A549 (cell line): ENCODE measurements around the gene SHMT2. TPM values are rescaled to one million over a fixed set of nuclear protein-coding genes. Genes with fewer than 3 reads are reported as not detected.

ENCODE experiments used
- ATAC-seq, 2 experiments: fragments of 200-7000 bp in 1 of 2; fragments of >200 bp in 1 of 2; cut with Nextera tagmentation in 1 of 2; cut with Tn5 transposase in 1 of 2; 3 replicates each; pipeline versions ENCODE4 v1.8.0 to v1.9.1; 2018 to 2020; ENCODE audit warnings: mild to moderate bottlenecking in 1 of 2, moderate library complexity in 1 of 2
- CTCF ChIA-PET: fragments of 300-600 bp; sonication (Branson Sonifier 250); formaldehyde crosslinking; extraction: SDS; loops from one replicate; lab custom pipeline; 2021; ENCODE audit warnings: antibody characterized with exemption, inconsistent platforms; lab: Yijun Ruan, JAX
- POLR2A ChIA-PET: fragments of 350-600 bp; formaldehyde crosslinking; extraction: SDS; loops from one replicate; lab custom pipeline; 2021; ENCODE audit warnings: antibody characterized with exemption, inconsistent platforms; lab: Yijun Ruan, JAX
- DNase-seq, 2 experiments: peaks; one replicate each; pipeline versions ENCODE4 v3.0.0 to v3.0.0-alpha.2; 2011 to 2016; ENCODE audit warnings: low read depth in 1 of 2, low spot score in 1 of 2
- FAIRE-seq: peaks from 2 replicates; lab custom pipeline; 2011; peaks lifted over from hg19 to GRCh38; lab: Jason Lieb, UNC
- H3K27ac ChIP-seq, 2 experiments: fragments of >200 bp; sonication (Bioruptor Twin); formaldehyde crosslinking; 3 replicates each; pipeline ENCODE4 v1.5.1; 2016 to 2017
- H3K4me1 ChIP-seq: fragments of >200 bp; sonication (Bioruptor Twin); formaldehyde crosslinking; 3 replicates; pipeline ENCODE4 v1.6.1; 2016
- H3K4me2 ChIP-seq: fragments of >200 bp; sonication (Bioruptor Twin); formaldehyde crosslinking; 3 replicates; pipeline ENCODE4 v1.6.1; 2016
- H3K4me3 ChIP-seq: fragments of >200 bp; sonication (Bioruptor Twin); formaldehyde crosslinking; 3 replicates; pipeline ENCODE4 v1.5.1; 2016
- H3K9me3 ChIP-seq: fragments of >200 bp; sonication (Bioruptor Twin); formaldehyde crosslinking; 3 replicates; pipeline ENCODE4 v1.6.1; 2016
- CBX8 ChIP-seq: fragments of 200-600 bp; sonication (generic); IDR thresholded peaks from 2 replicates; pipeline ENCODE4 v1.6.1; 2016
- CHD4 ChIP-seq: fragments of 200-600 bp; sonication (generic); IDR thresholded peaks from 2 replicates; pipeline ENCODE4 v1.6.1; 2016; ENCODE audit warnings: antibody characterized with exemption, mild to moderate bottlenecking, borderline replicate concordance
- EHMT2 ChIP-seq: fragments of 200-600 bp; sonication (generic); IDR thresholded peaks from 2 replicates; pipeline ENCODE4 v1.6.1; 2016; ENCODE audit warnings: antibody characterized with exemption, low read depth, mild to moderate bottlenecking, moderate library complexity
- FOSL2 ChIP-seq, 2 experiments: fragments of 450-650 bp in 1 of 2; fragments of >200 bp in 1 of 2; sonication (Bioruptor Twin) in 1 of 2; formaldehyde crosslinking; IDR thresholded peaks; 2 replicates each; pipeline versions ENCODE4 v1.5.0 to v1.6.1; 2016 to 2020; ENCODE audit warnings: mild to moderate bottlenecking in 1 of 2, moderate library complexity in 1 of 2
- HDAC2 ChIP-seq: fragments of 200-600 bp; sonication (generic); IDR thresholded peaks from 2 replicates; pipeline ENCODE4 v1.6.1; 2016
- HOXA7 ChIP-seq: fragments of 250-450 bp; sonication (Bioruptor Pico); IDR thresholded peaks from 2 replicates; pipeline ENCODE4 v1.5.0; 2020; ENCODE audit warnings: mild to moderate bottlenecking, moderate library complexity
- HOXB13 ChIP-seq: fragments of 250-450 bp; sonication (Bioruptor Pico); IDR thresholded peaks from 2 replicates; pipeline ENCODE4 v1.5.0; 2020; ENCODE audit warnings: low read depth, mild to moderate bottlenecking, moderate library complexity
- KDM1A ChIP-seq: fragments of 200-600 bp; sonication (generic); IDR thresholded peaks from 2 replicates; pipeline ENCODE4 v1.6.1; 2016; ENCODE audit warnings: low read depth, mild to moderate bottlenecking
- NFE2L2 ChIP-seq: fragments of 150-350 bp; conservative IDR thresholded peaks from 2 replicates; pipeline ENCODE4 v1.6.1; 2014; ENCODE audit warnings: low read length
- POLR2A ChIP-seq: IDR thresholded peaks from 2 replicates; pipeline ENCODE4 v1.6.1; 2012; ENCODE audit warnings: mild to moderate bottlenecking, low read length
- POLR2AphosphoS2 ChIP-seq: conservative IDR thresholded peaks from 2 replicates; pipeline ENCODE4 v1.6.1; 2012; ENCODE audit warnings: low read length, improper control_type of control experiment, inconsistent platforms
- RARB ChIP-seq: fragments of 250-450 bp; sonication (Bioruptor Pico); IDR thresholded peaks from 2 replicates; pipeline ENCODE4 v1.8.0; 2021; ENCODE audit warnings: mild to moderate bottlenecking, moderate library complexity
- SREBF2 ChIP-seq: fragments of 450-650 bp; IDR thresholded peaks from 2 replicates; pipeline ENCODE4 v1.6.1; 2014; ENCODE audit warnings: mild to moderate bottlenecking, moderate library complexity
- ZC3H11A ChIP-seq: fragments of 450-650 bp; IDR thresholded peaks from 2 replicates; pipeline ENCODE4 v1.6.1; 2014; ENCODE audit warnings: antibody characterized with exemption, mild to moderate bottlenecking
- ZFP36 ChIP-seq: fragments of 450-650 bp; IDR thresholded peaks from 2 replicates; pipeline ENCODE4 v1.6.1; 2014; ENCODE audit warnings: borderline replicate concordance; ENCODE audit not compliant: partially characterized antibody
- ZNF302 ChIP-seq: fragments of 250-450 bp; sonication (Bioruptor Pico); IDR thresholded peaks from 2 replicates; pipeline ENCODE4 v1.9.0; 2021; ENCODE audit warnings: inconsistent platforms, mild to moderate bottlenecking, moderate library complexity
- WGBS: methylation state at CpG from one replicate; pipeline ENCODE4 v1.1.6; 2017; ENCODE audit errors: missing lambda C conversion rate; 5-methylcytosine and 5-hydroxymethylcytosine counted together
- polyA plus RNA-seq, 4 experiments: library from polyadenylated mRNA; depleted of rRNA in 3 of 4; stranded (reverse); fragments of >200 nt; fragmentation: RNase III in 1 of 4; extraction: RNeasy Plus Mini Kit Qiagen cat#74134 plus additional on column Dnase treatment in 1 of 4; gene quantifications; 2 replicates in 3 of 4; 3 replicates in 1 of 4; pipeline ENCODE4 v1.2.3, GENCODE V29; 2011 to 2017
- TF ChIP-seq, protein P1 (sequence below): fragments of 250-450 bp; sonication (Bioruptor Pico); IDR thresholded peaks from 2 replicates; pipeline ENCODE4 v1.5.0; 2020; ENCODE audit warnings: low read depth, mild to moderate bottlenecking, moderate library complexity
- TF ChIP-seq, protein P2 (sequence below): fragments of 150-350 bp; IDR thresholded peaks from 2 replicates; pipeline ENCODE4 v1.6.1; 2014; ENCODE audit warnings: low read depth, mild to moderate bottlenecking, low read length
- TF ChIP-seq, protein P3 (sequence below): fragments of >200 bp; sonication (Bioruptor Twin); formaldehyde crosslinking; IDR thresholded peaks from 3 replicates; pipeline ENCODE4 v1.5.1; 2016
- TF ChIP-seq, protein P4 (sequence below): fragments of 450-650 bp; IDR thresholded peaks from 2 replicates; pipeline ENCODE4 v1.6.1; 2014; ENCODE audit warnings: antibody characterized with exemption
- TF ChIP-seq, protein P5 (sequence below): IDR thresholded peaks from 2 replicates; pipeline ENCODE4 v1.6.1; 2012; ENCODE audit warnings: low read depth, borderline replicate concordance
- TF ChIP-seq, protein P6 (sequence below): IDR thresholded peaks from 2 replicates; pipeline ENCODE4 v1.6.1; 2012
- TF ChIP-seq, protein P7 (sequence below): fragments of >200 bp; sonication (Bioruptor Twin); formaldehyde crosslinking; IDR thresholded peaks from 3 replicates; pipeline ENCODE4 v1.6.1; 2016

SHMT2 gene
- polyA plus RNA-seq, 2 of the 4 experiments (the other 2 are of a cell fraction), result 113 to 156 TPM

DNA sequence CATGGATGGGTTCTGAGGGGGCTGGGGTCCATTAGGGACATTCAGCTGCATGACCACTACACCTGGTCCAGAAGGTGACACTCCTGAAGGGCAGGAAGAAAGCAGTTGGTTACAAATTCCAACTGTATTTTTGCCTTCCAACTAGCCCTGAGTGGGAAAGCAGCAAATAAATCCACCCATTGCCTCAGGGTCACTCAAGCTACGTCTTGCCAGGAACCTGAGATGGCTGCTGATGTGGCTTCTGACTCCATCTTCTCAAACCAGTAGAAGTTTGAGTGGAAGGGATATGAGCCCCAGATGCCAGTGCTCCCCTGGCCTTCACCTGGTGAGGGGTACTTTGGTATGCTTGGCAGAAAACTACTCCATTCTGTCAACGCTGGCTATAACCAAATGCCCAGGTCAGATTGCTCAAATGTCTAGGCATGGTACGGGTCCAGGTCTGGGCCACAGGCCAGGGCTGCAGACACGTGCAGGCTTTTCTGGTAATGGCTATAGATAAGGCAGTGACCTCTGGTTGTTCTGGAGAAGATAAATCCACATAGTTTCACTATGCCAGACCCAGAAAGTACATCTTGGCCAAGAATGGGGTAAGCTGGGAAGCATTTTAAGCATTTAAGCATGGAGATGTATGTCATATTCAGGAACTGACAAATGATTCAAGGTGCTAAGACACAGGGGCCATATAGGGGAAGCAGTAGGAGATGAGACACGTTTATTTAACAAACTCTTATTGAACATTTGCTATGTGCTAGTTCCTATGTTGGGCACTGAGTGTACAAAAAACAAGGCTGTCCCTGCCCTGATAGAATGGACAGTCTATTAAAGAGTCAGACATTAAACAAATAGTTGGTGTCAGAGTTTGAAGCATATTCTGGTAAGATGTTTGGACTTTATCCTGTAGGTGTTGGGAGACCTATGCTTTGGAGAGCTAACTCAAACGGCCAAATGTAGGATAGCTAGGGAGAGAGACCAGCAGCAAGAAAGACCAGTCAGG, 29.8 kb downstream of the SHMT2 start:
- ChIA-PET POLR2A (no interaction called here), CTCF (interaction anchor here (0.6 to 18.3 kb wide), 6 partner anchors 12 to 232 kb away, joined by 3 to 316 read pairs (median 4); partner anchors contain the start of genes GLI1, INHBE and STAC3)
- DNase-seq (no peak), ATAC-seq (no peak), FAIRE-seq (no peak)
- no peak overlapping the region for H3K4me3 ChIP-seq
- no peaks in the 10 kb centered on the region for H3K9me3 ChIP-seq
- H3K27ac ChIP-seq, result no peak overlapping the region
- no peak for TF ChIP-seq CHD4
- no peak overlapping the region for H3K4me2 ChIP-seq
- 0 out of 3 replicates have a peak, but pooled peaks cover 3% of the 10 kb centered on the region for H3K4me1 ChIP-seq
- 55% methylated on average over 6 of the region's 6 CpGs for WGBS

DNA sequence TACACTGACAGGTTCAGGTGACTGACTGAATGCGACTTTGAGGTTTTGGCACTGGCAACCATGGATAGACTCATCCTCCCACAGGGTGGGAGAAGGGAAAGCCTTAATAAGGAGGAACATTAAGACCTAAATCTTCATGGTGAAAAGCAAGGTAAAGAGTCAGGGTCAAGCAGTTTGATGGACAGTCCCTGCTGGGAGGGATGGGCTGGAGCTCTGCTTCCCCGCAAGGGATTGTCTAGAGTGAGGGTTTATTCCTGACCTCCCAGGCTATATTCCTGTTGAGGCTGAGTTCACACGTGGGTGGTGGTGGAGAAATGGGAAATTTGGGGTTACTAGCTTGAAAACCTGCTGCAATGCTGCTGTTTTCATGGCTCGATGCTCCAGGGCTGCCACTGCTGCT, 30.9 kb downstream of the SHMT2 start:
- 0 out of 3 replicates have a peak, but pooled peaks cover 3% of the 10 kb centered on the region for H3K4me1 ChIP-seq
- no peak for DNase-seq
- no peak for TF ChIP-seq POLR2AphosphoS2
- TF ChIP-seq HOXA7, result no peak
- TF ChIP-seq, protein P1, sequence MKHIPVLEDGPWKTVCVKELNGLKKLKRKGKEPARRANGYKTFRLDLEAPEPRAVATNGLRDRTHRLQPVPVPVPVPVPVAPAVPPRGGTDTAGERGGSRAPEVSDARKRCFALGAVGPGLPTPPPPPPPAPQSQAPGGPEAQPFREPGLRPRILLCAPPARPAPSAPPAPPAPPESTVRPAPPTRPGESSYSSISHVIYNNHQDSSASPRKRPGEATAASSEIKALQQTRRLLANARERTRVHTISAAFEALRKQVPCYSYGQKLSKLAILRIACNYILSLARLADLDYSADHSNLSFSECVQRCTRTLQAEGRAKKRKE (CRISPR knock-in tag), result no peak
- TF ChIP-seq, protein P2, sequence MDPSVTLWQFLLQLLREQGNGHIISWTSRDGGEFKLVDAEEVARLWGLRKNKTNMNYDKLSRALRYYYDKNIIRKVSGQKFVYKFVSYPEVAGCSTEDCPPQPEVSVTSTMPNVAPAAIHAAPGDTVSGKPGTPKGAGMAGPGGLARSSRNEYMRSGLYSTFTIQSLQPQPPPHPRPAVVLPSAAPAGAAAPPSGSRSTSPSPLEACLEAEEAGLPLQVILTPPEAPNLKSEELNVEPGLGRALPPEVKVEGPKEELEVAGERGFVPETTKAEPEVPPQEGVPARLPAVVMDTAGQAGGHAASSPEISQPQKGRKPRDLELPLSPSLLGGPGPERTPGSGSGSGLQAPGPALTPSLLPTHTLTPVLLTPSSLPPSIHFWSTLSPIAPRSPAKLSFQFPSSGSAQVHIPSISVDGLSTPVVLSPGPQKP, result no peak
- no peak for TF ChIP-seq HDAC2
- no peak for TF ChIP-seq SREBF2
- TF ChIP-seq KDM1A, result no peak
- H3K9me3 ChIP-seq, result no peaks in the 10 kb centered on the region
- ChIA-PET POLR2A (no interaction called here), CTCF (interaction anchor here (1.0 to 18.3 kb wide), 7 partner anchors 13 to 203 kb away, joined by 3 to 316 read pairs (median 4); partner anchors contain the start of genes GLI1, INHBE and STAC3)
- no peak overlapping the region for H3K4me2 ChIP-seq
- no peak for ATAC-seq
- no peak overlapping the region for H3K4me3 ChIP-seq
- no peak for FAIRE-seq
- 79% methylated on average over 4 of the region's 4 CpGs for WGBS
- H3K27ac ChIP-seq, result no peak overlapping the region

DNA sequence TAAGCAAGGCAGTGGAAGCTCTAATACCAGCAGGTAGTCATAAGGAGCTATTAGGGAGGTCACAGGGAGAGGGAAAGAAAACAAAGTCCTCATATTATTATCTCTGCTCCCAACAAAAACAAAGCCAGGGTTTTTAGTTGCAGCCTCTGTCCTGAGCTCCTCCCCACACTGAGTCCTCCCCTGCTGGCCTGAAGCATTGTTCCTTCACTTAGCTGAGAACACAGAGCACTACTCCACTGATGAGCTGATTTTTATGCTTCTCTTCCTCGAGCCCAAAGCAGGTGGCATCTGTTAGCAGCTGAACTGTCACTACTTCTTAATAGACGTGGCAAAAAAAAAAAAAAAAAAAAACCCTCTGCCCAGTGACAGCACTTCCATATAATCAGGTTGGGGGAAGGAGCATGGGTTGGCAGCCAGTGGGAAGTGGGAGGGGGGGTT, 31.9 kb downstream of the SHMT2 start:
- ATAC-seq (no peak), DNase-seq (no peak), FAIRE-seq (no peak)
- WGBS, result 50% methylated on average over 2 of the region's 2 CpGs
- 0 out of 3 replicates have a peak, but pooled peaks cover 3% of the 10 kb centered on the region for H3K4me1 ChIP-seq
- no peak overlapping the region for H3K27ac ChIP-seq
- ChIA-PET CTCF (interaction anchor here (0.6 to 18.3 kb wide), 7 partner anchors 14 to 205 kb away, joined by 3 to 316 read pairs (median 4); partner anchors contain the start of genes GLI1, INHBE and STAC3), POLR2A (no interaction called here)
- TF ChIP-seq ZFP36 (no peak), HOXB13 (CRISPR knock-in tag) (no peak), ZNF302 (no peak), POLR2AphosphoS2 (no peak), RARB (CRISPR knock-in tag) (no peak), EHMT2 (no peak), NFE2L2 (no peak), POLR2A (no peak), FOSL2 (IDR thresholded peaks at IDR 0.05) (no peak), FOSL2 (CRISPR knock-in tag; IDR thresholded peaks at IDR 0.05) (no peak), HDAC2 (no peak), ZC3H11A (no peak), CBX8 (no peak)
- TF ChIP-seq, protein P3, sequence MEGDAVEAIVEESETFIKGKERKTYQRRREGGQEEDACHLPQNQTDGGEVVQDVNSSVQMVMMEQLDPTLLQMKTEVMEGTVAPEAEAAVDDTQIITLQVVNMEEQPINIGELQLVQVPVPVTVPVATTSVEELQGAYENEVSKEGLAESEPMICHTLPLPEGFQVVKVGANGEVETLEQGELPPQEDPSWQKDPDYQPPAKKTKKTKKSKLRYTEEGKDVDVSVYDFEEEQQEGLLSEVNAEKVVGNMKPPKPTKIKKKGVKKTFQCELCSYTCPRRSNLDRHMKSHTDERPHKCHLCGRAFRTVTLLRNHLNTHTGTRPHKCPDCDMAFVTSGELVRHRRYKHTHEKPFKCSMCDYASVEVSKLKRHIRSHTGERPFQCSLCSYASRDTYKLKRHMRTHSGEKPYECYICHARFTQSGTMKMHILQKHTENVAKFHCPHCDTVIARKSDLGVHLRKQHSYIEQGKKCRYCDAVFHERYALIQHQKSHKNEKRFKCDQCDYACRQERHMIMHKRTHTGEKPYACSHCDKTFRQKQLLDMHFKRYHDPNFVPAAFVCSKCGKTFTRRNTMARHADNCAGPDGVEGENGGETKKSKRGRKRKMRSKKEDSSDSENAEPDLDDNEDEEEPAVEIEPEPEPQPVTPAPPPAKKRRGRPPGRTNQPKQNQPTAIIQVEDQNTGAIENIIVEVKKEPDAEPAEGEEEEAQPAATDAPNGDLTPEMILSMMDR, result no peak
- TF ChIP-seq, protein P4, sequence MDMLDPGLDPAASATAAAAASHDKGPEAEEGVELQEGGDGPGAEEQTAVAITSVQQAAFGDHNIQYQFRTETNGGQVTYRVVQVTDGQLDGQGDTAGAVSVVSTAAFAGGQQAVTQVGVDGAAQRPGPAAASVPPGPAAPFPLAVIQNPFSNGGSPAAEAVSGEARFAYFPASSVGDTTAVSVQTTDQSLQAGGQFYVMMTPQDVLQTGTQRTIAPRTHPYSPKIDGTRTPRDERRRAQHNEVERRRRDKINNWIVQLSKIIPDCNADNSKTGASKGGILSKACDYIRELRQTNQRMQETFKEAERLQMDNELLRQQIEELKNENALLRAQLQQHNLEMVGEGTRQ, result no peak
- TF ChIP-seq, protein P5, sequence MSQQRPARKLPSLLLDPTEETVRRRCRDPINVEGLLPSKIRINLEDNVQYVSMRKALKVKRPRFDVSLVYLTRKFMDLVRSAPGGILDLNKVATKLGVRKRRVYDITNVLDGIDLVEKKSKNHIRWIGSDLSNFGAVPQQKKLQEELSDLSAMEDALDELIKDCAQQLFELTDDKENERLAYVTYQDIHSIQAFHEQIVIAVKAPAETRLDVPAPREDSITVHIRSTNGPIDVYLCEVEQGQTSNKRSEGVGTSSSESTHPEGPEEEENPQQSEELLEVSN, result no peak
- TF ChIP-seq, protein P6, sequence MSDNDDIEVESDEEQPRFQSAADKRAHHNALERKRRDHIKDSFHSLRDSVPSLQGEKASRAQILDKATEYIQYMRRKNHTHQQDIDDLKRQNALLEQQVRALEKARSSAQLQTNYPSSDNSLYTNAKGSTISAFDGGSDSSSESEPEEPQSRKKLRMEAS, result no peak
- TF ChIP-seq, protein P7, sequence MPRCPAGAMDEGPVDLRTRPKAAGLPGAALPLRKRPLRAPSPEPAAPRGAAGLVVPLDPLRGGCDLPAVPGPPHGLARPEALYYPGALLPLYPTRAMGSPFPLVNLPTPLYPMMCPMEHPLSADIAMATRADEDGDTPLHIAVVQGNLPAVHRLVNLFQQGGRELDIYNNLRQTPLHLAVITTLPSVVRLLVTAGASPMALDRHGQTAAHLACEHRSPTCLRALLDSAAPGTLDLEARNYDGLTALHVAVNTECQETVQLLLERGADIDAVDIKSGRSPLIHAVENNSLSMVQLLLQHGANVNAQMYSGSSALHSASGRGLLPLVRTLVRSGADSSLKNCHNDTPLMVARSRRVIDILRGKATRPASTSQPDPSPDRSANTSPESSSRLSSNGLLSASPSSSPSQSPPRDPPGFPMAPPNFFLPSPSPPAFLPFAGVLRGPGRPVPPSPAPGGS, result no peak
- TF ChIP-seq, protein P2, result no peak
- H3K4me2 ChIP-seq, result no peak overlapping the region
- H3K4me3 ChIP-seq, result no peak overlapping the region
- no peaks in the 10 kb centered on the region for H3K9me3 ChIP-seq
